Activated B cell treated with CpG ODN at 0.5 μM for 24 hours (primary cell): Measurements from ENCODE around the gene BCL11B. TPM values are rescaled to one million over a fixed set of nuclear protein-coding genes. Genes with fewer than 3 reads are reported as not detected.

Experiments
- ATAC-seq: fragments of 200-7000 bp; cut with Tn5 transposase; one replicate; pipeline ENCODE4 v1.10.0; 2021; ENCODE audit warnings: low read depth, mild to moderate bottlenecking, moderate library complexity
- CTCF ChIA-PET: fragments of 350-600 bp; sonication (Branson Sonifier 250); formaldehyde crosslinking; loops from one replicate; lab custom pipeline; 2021; ENCODE audit warnings: antibody characterized with exemption; lab: Charles Lee
- POLR2A ChIA-PET: fragments of 350-600 bp; sonication (Branson Sonifier 250); formaldehyde crosslinking; loops from one replicate; lab custom pipeline; 2021; ENCODE audit warnings: antibody characterized with exemption; lab: Charles Lee
- DNase-seq: peaks from one replicate; pipeline ENCODE4 v3.0.0; 2022
- H3K27ac Mint-ChIP-seq: one replicate; pipeline ENCODE4 v1.8.0; 2020; ENCODE audit warnings: mixed read lengths
- H3K27me3 Mint-ChIP-seq: one replicate; pipeline ENCODE4 v1.8.0; 2021; ENCODE audit warnings: mixed read lengths
- H3K36me3 Mint-ChIP-seq: one replicate; pipeline ENCODE4 v1.8.0; 2021; ENCODE audit warnings: low read depth, mixed read lengths
- H3K4me1 Mint-ChIP-seq: one replicate; pipeline ENCODE4 v1.8.0; 2021; ENCODE audit warnings: mixed read lengths
- H3K4me3 Mint-ChIP-seq: one replicate; pipeline ENCODE4 v1.8.0; 2020; ENCODE audit warnings: mild to moderate bottlenecking, mixed read lengths
- H3K9me3 Mint-ChIP-seq: one replicate; pipeline ENCODE4 v1.8.0; 2020; ENCODE audit warnings: mixed read lengths
- intact Hi-C: fragments of 100-400 bp; cut with micrococcal nuclease; formaldehyde crosslinking; loops from one replicate; pipeline ENCODE4 v1.15.1; 2024
- total RNA-seq: library from RNA; stranded (reverse); gene quantifications from 2 replicates; pipeline ENCODE4 v1.2.3, GENCODE V29; 2022
- TF ChIP-seq, protein P1 (sequence below): fragments of 200-600 bp; IDR thresholded peaks from one replicate; pipeline ENCODE4 v1.8.0; 2022; ENCODE audit warnings: antibody characterized with exemption, mild to moderate bottlenecking

BCL11B gene
- total RNA-seq, 1 donor from 2014 or later, result 0.13 TPM

DNA sequence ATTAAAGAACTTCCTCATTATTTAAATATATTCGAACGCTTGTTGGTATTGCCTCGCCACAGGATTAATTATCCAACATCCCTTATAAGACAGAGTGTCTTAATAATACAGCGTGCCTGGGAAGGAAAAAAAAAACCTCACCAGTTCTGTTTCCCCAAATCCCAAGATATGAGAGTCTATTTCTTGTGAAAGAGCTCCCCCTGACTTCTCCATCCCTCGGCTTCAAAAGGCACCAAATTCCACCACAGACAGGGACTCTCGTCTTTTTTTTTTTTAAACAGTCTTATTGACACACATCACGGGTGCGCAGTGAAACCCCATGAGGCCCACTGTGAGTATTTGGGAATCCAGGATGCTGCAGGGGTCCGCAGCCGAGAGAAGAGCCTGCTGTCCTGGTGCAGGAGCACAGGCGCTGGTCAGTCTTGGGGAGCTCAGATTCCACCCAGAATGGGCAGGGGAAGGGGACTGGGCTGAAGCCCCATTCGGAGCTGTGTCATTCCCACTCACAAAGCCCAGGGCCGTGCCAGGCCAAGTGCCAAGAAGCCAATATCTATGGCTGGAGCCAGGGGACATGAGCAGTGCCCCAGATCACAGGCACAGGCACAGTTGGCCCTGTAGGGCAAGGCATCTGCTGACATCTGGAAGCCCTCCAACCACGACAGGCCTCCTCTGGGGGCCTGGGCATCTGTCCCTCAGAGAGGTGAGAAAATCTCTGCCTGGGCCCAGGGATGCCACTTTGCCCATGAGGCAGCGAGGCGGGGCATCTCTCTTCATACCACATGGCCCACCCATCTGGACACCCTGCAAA is 71.9 kb downstream of the BCL11B start:
- Mint-ChIP-seq H3K4me1 (no peaks in the 10 kb centered on the region), H3K9me3 (no peaks in the 10 kb centered on the region), H3K4me3 (no peak overlapping the region), H3K36me3 (no peaks in the 10 kb centered on the region), H3K27me3 (peaks cover 2% of the 10 kb centered on the region), H3K27ac (no peak overlapping the region)
- TF ChIP-seq, protein P1, sequence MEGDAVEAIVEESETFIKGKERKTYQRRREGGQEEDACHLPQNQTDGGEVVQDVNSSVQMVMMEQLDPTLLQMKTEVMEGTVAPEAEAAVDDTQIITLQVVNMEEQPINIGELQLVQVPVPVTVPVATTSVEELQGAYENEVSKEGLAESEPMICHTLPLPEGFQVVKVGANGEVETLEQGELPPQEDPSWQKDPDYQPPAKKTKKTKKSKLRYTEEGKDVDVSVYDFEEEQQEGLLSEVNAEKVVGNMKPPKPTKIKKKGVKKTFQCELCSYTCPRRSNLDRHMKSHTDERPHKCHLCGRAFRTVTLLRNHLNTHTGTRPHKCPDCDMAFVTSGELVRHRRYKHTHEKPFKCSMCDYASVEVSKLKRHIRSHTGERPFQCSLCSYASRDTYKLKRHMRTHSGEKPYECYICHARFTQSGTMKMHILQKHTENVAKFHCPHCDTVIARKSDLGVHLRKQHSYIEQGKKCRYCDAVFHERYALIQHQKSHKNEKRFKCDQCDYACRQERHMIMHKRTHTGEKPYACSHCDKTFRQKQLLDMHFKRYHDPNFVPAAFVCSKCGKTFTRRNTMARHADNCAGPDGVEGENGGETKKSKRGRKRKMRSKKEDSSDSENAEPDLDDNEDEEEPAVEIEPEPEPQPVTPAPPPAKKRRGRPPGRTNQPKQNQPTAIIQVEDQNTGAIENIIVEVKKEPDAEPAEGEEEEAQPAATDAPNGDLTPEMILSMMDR, result no peak
- ATAC-seq (no peak), DNase-seq (no peak)
- CTCF ChIA-PET, result no interaction called here
- intact Hi-C loops, result no loop called here
- POLR2A ChIA-PET, result no interaction called here

DNA sequence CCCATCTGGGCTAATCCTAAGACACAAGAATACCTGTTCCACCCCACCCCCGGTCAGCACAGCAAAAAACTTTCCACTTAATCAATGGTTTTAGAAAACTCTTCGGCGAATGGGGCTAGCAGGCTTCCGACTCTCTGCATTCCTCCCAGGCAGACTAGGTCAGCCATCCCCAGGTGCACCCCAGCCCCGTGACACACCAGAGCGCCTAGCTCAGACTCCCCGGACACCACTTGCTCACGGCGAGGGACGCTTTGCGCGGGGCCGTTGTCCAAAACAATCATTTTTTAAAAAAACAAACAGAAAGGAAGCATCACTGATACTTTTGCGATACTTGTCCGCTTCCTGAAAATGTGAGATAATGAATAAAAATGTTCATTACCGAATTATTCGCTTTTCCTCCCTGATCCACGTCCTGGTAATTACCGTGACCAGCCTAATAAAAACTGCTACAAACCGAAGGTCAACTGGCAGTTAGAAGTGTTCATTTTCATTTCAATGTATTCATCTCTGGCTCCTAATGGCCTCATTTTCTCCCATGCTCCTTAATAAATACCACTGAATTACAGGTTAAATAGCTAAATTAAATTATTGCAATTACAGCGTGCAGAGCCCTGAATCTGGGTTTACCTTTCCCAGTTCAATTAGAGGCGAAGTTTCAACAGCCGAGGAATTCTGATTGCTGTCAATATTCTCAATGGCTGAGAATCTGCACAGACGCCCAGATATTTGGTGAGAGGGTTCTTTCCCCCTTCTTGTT is 73.1 kb downstream of the BCL11B start:
- DNase-seq, result no peak
- POLR2A ChIA-PET, result no interaction called here
- H3K27me3 Mint-ChIP-seq, result peaks cover 2% of the 10 kb centered on the region
- intact Hi-C loops, result no loop called here
- no peaks in the 10 kb centered on the region for H3K36me3 Mint-ChIP-seq
- H3K4me1 Mint-ChIP-seq, result no peaks in the 10 kb centered on the region
- no peak overlapping the region for H3K27ac Mint-ChIP-seq
- H3K4me3 Mint-ChIP-seq, result no peak overlapping the region
- TF ChIP-seq, protein P1, result no peak
- no peak for ATAC-seq
- H3K9me3 Mint-ChIP-seq, result no peaks in the 10 kb centered on the region
- CTCF ChIA-PET, result interaction anchor here (0.6 kb wide), 1 partner anchor 1546 kb away, joined by 3 read pairs; no protein-coding TSS in a partner anchor

DNA sequence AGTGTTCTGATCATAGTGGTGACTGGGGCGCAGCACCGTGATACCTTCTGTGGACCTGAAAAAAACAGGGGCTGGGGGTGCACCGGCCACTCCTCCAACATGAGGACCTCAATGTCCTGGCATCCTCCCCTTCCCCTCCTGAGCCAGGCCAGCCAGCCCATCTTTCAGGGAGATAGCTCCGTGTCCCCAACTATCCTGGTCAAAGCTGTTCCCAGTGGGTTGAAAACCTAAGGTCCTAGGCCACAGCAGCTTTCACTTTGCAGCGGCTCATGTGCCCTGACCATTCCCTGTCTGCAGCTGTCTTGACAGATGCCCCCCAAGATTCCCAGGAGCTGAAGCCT is 75.7 kb downstream of the BCL11B start:
- H3K4me1 Mint-ChIP-seq, result no peaks in the 10 kb centered on the region
- intact Hi-C loops, result no loop called here
- H3K36me3 Mint-ChIP-seq, result no peaks in the 10 kb centered on the region
- H3K27me3 Mint-ChIP-seq, result peaks cover 2% of the 10 kb centered on the region
- no peak for ATAC-seq
- no peak for DNase-seq
- no peak overlapping the region for H3K4me3 Mint-ChIP-seq
- TF ChIP-seq, protein P1, result no peak
- no peak overlapping the region for H3K27ac Mint-ChIP-seq
- ChIA-PET CTCF (no interaction called here), POLR2A (no interaction called here)
- no peaks in the 10 kb centered on the region for H3K9me3 Mint-ChIP-seq

DNA sequence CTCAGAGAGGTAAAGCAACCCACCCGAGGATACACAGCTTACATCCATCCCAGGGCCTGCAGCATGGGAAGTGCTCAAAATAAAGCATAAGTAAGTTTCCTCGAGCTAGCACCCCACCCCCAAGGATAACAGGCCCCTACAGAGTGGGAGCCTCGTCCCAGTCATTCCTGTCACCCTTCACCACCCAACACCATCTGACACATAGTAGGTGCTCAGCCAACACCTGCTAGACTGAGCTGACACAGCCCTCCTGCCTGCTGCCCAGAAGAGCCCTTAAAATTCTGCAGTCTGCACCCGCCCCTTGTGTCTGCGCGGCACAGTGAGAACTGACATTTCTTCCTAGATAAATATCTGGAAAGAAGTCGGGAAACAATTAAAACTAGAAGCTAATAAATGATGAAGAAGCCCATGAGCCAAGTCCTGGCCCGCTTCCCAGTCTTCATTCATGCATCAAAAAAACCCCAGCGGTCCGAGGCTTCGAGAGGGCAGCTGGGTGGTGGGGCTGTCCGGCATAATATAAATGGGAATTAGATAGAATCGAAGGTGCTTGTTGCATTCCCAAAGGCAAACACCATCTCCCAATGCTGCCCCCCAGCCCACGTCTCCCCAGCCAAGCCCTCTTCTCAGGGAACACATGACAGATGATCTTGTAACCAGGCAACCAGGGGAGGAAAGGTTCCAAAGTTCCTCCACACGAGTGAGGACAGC is 76.2 kb downstream of the BCL11B start:
- peaks cover 2% of the 10 kb centered on the region for H3K27me3 Mint-ChIP-seq
- POLR2A ChIA-PET, result no interaction called here
- no peaks in the 10 kb centered on the region for H3K4me1 Mint-ChIP-seq
- H3K4me3 Mint-ChIP-seq, result no peak overlapping the region
- no peak for ATAC-seq
- no peak overlapping the region for H3K27ac Mint-ChIP-seq
- DNase-seq, result no peak
- H3K9me3 Mint-ChIP-seq, result no peaks in the 10 kb centered on the region
- intact Hi-C loops, result no loop called here
- TF ChIP-seq, protein P1, result no peak
- H3K36me3 Mint-ChIP-seq, result no peaks in the 10 kb centered on the region
- CTCF ChIA-PET, result no interaction called here

DNA sequence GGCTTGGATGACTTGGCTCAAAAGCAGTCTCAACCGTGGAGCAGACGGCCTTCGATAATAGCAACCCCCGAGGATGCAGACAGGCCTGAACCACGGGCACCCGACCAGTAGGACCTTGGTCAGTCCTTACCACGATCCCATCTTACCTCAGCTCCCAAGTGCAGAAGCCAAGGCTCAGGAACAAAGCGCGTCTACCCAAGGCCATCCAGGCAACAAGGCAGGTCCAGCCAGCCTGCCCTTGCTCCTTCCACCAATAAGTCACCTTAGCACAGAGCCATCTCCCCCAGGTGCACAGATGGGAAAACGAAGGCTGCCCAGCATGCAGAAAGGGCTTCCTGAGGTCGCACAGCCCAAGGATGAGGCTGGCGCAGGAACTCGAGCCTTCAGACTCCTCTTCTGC is 77.3 kb downstream of the BCL11B start:
- Mint-ChIP-seq H3K36me3 (no peaks in the 10 kb centered on the region), H3K27me3 (peaks cover 2% of the 10 kb centered on the region), H3K27ac (no peak overlapping the region), H3K9me3 (no peaks in the 10 kb centered on the region), H3K4me3 (no peak overlapping the region), H3K4me1 (no peaks in the 10 kb centered on the region)
- TF ChIP-seq, protein P1, result no peak
- intact Hi-C loops, result no loop called here
- ChIA-PET POLR2A (no interaction called here), CTCF (no interaction called here)
- DNase-seq (no peak), ATAC-seq (no peak)
